ENCODE measurements around the gene CRYBG1.

GRCh38 chr6:106558364-106558763 lies 197.8 kb downstream of the CRYBG1 start:
- TF ChIP-seq, protein P1, sequence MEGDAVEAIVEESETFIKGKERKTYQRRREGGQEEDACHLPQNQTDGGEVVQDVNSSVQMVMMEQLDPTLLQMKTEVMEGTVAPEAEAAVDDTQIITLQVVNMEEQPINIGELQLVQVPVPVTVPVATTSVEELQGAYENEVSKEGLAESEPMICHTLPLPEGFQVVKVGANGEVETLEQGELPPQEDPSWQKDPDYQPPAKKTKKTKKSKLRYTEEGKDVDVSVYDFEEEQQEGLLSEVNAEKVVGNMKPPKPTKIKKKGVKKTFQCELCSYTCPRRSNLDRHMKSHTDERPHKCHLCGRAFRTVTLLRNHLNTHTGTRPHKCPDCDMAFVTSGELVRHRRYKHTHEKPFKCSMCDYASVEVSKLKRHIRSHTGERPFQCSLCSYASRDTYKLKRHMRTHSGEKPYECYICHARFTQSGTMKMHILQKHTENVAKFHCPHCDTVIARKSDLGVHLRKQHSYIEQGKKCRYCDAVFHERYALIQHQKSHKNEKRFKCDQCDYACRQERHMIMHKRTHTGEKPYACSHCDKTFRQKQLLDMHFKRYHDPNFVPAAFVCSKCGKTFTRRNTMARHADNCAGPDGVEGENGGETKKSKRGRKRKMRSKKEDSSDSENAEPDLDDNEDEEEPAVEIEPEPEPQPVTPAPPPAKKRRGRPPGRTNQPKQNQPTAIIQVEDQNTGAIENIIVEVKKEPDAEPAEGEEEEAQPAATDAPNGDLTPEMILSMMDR (IDR thresholded peaks at IDR 0.05; ENCODE audit: poor library complexity): no peak
- TF ChIP-seq EZH2 (IDR thresholded peaks at IDR 0.05; ENCODE audit: borderline replicate concordance): no peak
